ENCODE data around the gene WWOX.

Gene WWOX

GRCh38 chr16:78184238-78185183, 85.1 kb downstream of the WWOX start:
- DNase-seq (ENCODE audit: low spot score), result no peak
- TF ChIP-seq CTCF (IDR thresholded peaks at IDR 0.05), result no peak
- Histone ChIP-seq H3K27ac (no peak overlapping the region), H3K4me3 (peak overlapping the region; percentile 53)

DNA sequence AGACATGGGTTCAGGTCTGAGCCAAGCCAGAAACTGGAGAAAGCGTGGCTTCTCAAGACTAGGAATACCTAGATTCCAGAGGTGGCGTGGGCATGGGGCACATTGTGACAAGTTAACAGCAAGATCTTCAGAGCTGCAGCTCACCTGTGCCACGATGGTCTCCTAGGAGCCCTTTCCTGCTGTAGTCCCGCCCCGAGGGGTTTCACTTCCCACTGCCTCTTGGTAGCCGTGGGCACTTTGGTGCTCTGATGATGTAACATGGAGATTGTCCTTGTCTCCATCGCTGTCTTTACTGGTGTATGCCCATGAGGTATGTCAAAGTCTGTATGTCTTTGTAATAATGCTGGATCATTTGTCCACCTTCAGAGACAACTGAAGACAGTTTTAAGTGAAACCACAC, 89.7 kb downstream of the WWOX start:
- H3K27ac ChIP-seq, result no peak overlapping the region
- DNase-seq (ENCODE audit: low spot score), result no peak
- TF ChIP-seq CTCF (IDR thresholded peaks at IDR 0.05), result no peak
- no peak overlapping the region for H3K4me3 ChIP-seq

- Histone ChIP-seq H3K27ac (no peak overlapping the region), H3K4me3 (no peak overlapping the region)
- no peak for DNase-seq (ENCODE audit: low spot score)
- no peak for TF ChIP-seq CTCF (IDR thresholded peaks at IDR 0.05)
These were observed 93.5 kb downstream of the WWOX start for GRCh38 chr16:78192734-78193488.

DNA sequence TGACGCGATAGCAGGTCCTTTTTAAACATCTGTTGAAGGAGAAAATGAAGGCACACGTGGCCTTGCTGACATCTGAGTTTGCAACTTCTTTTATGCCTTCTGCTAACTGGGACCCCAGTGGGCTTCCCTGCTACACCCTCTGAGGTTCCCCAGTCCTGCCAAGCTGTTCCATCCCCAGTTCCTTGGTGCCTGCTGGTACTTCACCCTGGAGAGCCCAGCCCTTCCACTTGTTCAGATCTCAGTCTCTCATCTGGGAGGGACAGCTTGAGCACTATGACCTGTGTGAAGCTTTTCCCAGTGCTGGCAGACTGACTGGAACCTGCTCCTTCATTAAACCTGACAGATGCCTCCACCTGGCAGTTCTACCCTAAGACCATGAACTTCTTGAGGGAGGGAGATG, 95.5 kb downstream of the WWOX start:
- no peak for DNase-seq (ENCODE audit: low spot score)
- Histone ChIP-seq H3K27ac (no peak overlapping the region), H3K4me3 (no peak overlapping the region)
- no peak for TF ChIP-seq CTCF (IDR thresholded peaks at IDR 0.05)

DNA sequence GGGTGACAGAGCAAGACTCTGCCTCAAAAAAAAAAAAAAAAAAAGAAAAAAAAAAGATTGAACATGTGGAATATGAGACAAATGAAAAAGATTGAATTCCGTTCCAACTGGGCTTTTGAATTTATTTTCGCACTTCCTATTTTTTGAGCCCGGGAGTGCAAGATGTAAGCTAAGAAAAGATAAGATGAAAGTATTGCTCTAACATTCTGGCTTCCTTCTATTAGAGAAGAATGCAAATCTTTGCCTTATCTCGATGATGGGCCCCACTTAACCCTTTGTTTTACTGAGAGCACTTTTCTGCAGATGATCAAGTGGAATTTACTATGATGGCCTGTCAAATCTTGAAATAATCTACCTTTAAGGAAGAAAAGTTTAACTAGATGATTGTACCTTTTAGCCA, 96.3 kb downstream of the WWOX start:
- no peak for TF ChIP-seq CTCF (IDR thresholded peaks at IDR 0.05)
- Histone ChIP-seq H3K4me3 (no peak overlapping the region), H3K27ac (no peak overlapping the region)
- DNase-seq (ENCODE audit: low spot score), result no peak

- DNase-seq (ENCODE audit: low spot score), result no peak
- no peak for TF ChIP-seq CTCF (IDR thresholded peaks at IDR 0.05)
- H3K4me3 ChIP-seq, result no peak overlapping the region
- H3K27ac ChIP-seq, result no peak overlapping the region
These were observed 97.0 kb downstream of the WWOX start for GRCh38 chr16:78196502-78196901.

Data from coronary artery (tissue), 2 donors.